Breast epithelium (tissue), 3 donors: ENCODE data around the gene RAB6A.

Experiments used
- POLR2AphosphoS5 ChIP-seq, 3 donors: sonication (generic); formaldehyde crosslinking; IDR thresholded peaks; one replicate each; pipeline ENCODE4 v1.6.1; 2017; ENCODE audit warnings: antibody characterized with exemption in 3 of 3
- TF ChIP-seq, protein P1 (sequence below), 3 donors: fragments of 450-650 bp; IDR thresholded peaks; one replicate each; pipeline ENCODE4 v1.5.1; 2016 to 2017; ENCODE audit warnings: antibody characterized with exemption in 3 of 3, mild to moderate bottlenecking in 3 of 3, moderate library complexity in 3 of 3

DNA sequence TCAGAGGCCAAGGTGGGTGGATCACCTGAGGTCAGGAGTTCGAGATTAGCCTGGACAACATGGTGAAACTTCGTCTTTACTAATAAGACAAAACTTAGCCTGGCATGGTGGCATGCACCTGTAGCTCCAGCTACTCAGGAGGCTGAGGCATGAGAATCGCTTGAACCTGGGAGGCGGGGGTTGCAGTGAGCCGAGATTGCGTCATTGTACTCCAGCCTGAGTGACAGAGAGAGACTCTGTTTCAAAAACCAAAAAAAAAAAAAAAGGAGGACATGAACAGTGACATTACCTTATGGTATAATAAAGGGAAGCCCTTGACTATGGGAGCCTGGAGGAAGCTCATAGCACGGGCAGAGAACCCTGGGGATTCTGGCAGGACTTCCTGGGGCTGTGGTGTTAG is 131.0 kb downstream of the RAB6A start:
- TF ChIP-seq, protein P1, sequence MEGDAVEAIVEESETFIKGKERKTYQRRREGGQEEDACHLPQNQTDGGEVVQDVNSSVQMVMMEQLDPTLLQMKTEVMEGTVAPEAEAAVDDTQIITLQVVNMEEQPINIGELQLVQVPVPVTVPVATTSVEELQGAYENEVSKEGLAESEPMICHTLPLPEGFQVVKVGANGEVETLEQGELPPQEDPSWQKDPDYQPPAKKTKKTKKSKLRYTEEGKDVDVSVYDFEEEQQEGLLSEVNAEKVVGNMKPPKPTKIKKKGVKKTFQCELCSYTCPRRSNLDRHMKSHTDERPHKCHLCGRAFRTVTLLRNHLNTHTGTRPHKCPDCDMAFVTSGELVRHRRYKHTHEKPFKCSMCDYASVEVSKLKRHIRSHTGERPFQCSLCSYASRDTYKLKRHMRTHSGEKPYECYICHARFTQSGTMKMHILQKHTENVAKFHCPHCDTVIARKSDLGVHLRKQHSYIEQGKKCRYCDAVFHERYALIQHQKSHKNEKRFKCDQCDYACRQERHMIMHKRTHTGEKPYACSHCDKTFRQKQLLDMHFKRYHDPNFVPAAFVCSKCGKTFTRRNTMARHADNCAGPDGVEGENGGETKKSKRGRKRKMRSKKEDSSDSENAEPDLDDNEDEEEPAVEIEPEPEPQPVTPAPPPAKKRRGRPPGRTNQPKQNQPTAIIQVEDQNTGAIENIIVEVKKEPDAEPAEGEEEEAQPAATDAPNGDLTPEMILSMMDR (IDR thresholded peaks at IDR 0.05), result no peak
- TF ChIP-seq POLR2AphosphoS5 (IDR thresholded peaks at IDR 0.05), result no peak
